K562 (cell line): ENCODE data around the gene ITM2A. TPM values are rescaled to one million over a fixed set of nuclear protein-coding genes. Genes with fewer than 3 reads are reported as not detected.

ENCODE experiments used
- BHLHE40 ChIP-seq: IDR thresholded peaks from 2 replicates; pipeline ENCODE4 v1.6.1; 2011; ENCODE audit warnings: low read length, improper control_type of control experiment
- ETV5 ChIP-seq: sonication (generic); formaldehyde crosslinking; IDR thresholded peaks from 2 replicates; pipeline ENCODE4 v1.4.0; 2020; ENCODE audit warnings: low read depth, mild to moderate bottlenecking, missing genetic modification reagents
- GATA2 ChIP-seq: sonication (generic); formaldehyde crosslinking; IDR thresholded peaks from 2 replicates; pipeline ENCODE4 v1.4.0; 2020; ENCODE audit warnings: mild to moderate bottlenecking, missing genetic modification reagents
- HLTF ChIP-seq: fragments of 450-650 bp; IDR thresholded peaks from 2 replicates; pipeline ENCODE4 v1.6.1; 2016
- POLR2AphosphoS5 ChIP-seq: IDR thresholded peaks from 2 replicates; pipeline ENCODE4 v1.6.1; 2011; ENCODE audit warnings: mild to moderate bottlenecking, low read depth, low read length, moderate library complexity; ENCODE audit not compliant: control insufficient read depth, insufficient read depth
- TRIM24 ChIP-seq, 2 experiments: fragments of 450-650 bp; IDR thresholded peaks; 2 replicates each; pipeline ENCODE4 v1.6.1; 2016
- ZNF830 ChIP-seq: fragments of 250-450 bp; sonication (Bioruptor Pico); IDR thresholded peaks from 2 replicates; pipeline ENCODE4 v1.5.0; 2021; ENCODE audit warnings: mild to moderate bottlenecking
- polyA plus RNA-seq, 8 experiments: library from polyadenylated mRNA; depleted of rRNA in 4 of 8; stranded (reverse) in 5 of 8; unstranded in 3 of 8; fragments of >200 nt; fragmentation: Nextera tagmentation in 2 of 8; fragmentation: Illumina TruSeq in 1 of 8; extraction: Ambion mirVana in 2 of 8; extraction: Trizol in 1 of 8; gene quantifications; 2 replicates each; pipeline versions ENCODE4 v1.2.1 to v1.2.3, GENCODE V29; 2011 to 2014; ENCODE audit warnings: inconsistent platforms in 1 of 8, missing spikeins in 1 of 8
- total RNA-seq, 7 experiments: library from RNA; depleted of rRNA in 6 of 7; stranded (reverse); fragments of >200 nt in 6 of 7; fragmentation: Illumina TruSeq in 2 of 7; extraction: Trizol in 2 of 7; gene quantifications; 2 replicates each; pipeline versions ENCODE4 v1.2.1 to v1.2.3, GENCODE V29; 2011 to 2021; ENCODE audit warnings: low replicate concordance in 1 of 7
- TF ChIP-seq, protein P1 (sequence below), 2 experiments: fragments of 450-650 bp; formaldehyde crosslinking in 1 of 2; IDR thresholded peaks; 2 replicates each; pipeline versions ENCODE4 v1.4.0 to v1.6.1; 2014 to 2020; ENCODE audit warnings: mild to moderate bottlenecking in 2 of 2, borderline replicate concordance in 1 of 2, low read depth in 1 of 2
- TF ChIP-seq, protein P2 (sequence below), 3 experiments: fragments of 200-800 bp in 1 of 3; fragments of 250-450 bp in 1 of 3; fragments of 450-650 bp in 1 of 3; sonication (Bioruptor Pico) in 1 of 3; sonication (Bioruptor generic) in 1 of 3; formaldehyde crosslinking in 1 of 3; IDR thresholded peaks; 2 replicates each; pipeline versions ENCODE4 v1.6.1 to v1.8.0; 2016 to 2022; ENCODE audit warnings: mild to moderate bottlenecking in 2 of 3, missing genetic modification characterization in 2 of 3, missing compliant biosample characterization in 1 of 3, moderate library complexity in 1 of 3
- TF ChIP-seq, protein P3 (sequence below): fragments of 200-800 bp; sonication (Bioruptor generic); IDR thresholded peaks from 2 replicates; pipeline ENCODE4 v1.6.1; 2017; ENCODE audit warnings: missing genetic modification characterization, missing compliant biosample characterization

The ITM2A gene
- total and polyA plus RNA-seq, 9 of the 15 experiments (the other 6 are each of a cell fraction or from before 2014, with no cell fraction given): 29.4 to 117 (median 57.4) TPM

DNA sequence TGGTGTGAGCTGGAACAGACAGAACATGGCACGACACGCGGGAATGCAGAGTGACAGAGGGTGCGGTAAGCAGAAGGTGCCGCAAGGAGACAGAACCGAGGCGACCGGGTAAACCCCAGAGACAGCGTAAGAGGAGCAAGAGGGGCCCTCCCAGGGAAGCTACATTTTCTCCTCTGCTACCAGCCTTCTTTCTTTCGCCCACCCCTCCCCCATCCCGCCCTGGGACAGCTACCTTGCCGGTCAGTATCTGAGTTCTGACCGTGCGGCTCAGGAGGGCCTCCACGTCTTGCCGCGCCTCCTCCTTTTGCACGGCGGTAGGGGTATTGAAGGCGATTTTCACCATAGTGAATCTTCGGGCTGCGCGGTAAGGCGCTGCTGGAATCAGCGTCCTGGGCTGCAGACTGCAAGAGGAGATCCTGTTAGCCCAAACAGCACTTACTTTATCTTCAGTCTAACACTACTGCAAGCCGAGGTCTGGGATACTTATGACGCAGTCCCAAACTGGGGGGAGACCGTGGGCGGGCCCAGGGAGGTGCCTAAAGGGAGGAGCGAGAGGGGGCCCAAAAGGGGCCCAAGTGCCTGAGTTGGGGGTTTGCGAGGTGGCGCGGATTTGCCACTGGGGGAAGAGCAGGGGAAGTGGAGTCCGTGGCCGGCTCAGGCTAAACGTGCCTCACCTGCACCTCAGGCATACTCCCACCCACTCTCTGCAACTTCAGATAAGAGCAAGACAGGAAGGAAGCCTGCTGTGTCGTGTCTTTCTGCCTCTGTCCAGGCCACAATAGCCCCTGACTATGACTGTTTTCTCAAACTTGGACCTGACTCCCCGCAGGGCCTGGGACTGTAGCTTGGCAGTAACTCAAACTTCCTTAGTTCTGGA lies at the start of gene ITM2A (continued):
- TF ChIP-seq, protein P1, sequence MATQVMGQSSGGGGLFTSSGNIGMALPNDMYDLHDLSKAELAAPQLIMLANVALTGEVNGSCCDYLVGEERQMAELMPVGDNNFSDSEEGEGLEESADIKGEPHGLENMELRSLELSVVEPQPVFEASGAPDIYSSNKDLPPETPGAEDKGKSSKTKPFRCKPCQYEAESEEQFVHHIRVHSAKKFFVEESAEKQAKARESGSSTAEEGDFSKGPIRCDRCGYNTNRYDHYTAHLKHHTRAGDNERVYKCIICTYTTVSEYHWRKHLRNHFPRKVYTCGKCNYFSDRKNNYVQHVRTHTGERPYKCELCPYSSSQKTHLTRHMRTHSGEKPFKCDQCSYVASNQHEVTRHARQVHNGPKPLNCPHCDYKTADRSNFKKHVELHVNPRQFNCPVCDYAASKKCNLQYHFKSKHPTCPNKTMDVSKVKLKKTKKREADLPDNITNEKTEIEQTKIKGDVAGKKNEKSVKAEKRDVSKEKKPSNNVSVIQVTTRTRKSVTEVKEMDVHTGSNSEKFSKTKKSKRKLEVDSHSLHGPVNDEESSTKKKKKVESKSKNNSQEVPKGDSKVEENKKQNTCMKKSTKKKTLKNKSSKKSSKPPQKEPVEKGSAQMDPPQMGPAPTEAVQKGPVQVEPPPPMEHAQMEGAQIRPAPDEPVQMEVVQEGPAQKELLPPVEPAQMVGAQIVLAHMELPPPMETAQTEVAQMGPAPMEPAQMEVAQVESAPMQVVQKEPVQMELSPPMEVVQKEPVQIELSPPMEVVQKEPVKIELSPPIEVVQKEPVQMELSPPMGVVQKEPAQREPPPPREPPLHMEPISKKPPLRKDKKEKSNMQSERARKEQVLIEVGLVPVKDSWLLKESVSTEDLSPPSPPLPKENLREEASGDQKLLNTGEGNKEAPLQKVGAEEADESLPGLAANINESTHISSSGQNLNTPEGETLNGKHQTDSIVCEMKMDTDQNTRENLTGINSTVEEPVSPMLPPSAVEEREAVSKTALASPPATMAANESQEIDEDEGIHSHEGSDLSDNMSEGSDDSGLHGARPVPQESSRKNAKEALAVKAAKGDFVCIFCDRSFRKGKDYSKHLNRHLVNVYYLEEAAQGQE (IDR thresholded peaks at IDR 0.05; ENCODE audit: borderline replicate concordance): peak; percentile 42; the same call in 1 of the 2 replicates
- TF ChIP-seq, protein P1 (CRISPR knock-in tag; IDR thresholded peaks at IDR 0.05; ENCODE audit: low read depth): no peak
- peak; percentile 88 for TF ChIP-seq BHLHE40
- TF ChIP-seq, protein P2, sequence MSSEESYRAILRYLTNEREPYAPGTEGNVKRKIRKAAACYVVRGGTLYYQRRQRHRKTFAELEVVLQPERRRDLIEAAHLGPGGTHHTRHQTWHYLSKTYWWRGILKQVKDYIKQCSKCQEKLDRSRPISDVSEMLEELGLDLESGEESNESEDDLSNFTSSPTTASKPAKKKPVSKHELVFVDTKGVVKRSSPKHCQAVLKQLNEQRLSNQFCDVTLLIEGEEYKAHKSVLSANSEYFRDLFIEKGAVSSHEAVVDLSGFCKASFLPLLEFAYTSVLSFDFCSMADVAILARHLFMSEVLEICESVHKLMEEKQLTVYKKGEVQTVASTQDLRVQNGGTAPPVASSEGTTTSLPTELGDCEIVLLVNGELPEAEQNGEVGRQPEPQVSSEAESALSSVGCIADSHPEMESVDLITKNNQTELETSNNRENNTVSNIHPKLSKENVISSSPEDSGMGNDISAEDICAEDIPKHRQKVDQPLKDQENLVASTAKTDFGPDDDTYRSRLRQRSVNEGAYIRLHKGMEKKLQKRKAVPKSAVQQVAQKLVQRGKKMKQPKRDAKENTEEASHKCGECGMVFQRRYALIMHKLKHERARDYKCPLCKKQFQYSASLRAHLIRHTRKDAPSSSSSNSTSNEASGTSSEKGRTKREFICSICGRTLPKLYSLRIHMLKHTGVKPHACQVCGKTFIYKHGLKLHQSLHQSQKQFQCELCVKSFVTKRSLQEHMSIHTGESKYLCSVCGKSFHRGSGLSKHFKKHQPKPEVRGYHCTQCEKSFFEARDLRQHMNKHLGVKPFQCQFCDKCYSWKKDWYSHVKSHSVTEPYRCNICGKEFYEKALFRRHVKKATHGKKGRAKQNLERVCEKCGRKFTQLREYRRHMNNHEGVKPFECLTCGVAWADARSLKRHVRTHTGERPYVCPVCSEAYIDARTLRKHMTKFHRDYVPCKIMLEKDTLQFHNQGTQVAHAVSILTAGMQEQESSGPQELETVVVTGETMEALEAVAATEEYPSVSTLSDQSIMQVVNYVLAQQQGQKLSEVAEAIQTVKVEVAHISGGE (CRISPR knock-in tag; IDR thresholded peaks at IDR 0.05): no peak
- TF ChIP-seq, protein P3, sequence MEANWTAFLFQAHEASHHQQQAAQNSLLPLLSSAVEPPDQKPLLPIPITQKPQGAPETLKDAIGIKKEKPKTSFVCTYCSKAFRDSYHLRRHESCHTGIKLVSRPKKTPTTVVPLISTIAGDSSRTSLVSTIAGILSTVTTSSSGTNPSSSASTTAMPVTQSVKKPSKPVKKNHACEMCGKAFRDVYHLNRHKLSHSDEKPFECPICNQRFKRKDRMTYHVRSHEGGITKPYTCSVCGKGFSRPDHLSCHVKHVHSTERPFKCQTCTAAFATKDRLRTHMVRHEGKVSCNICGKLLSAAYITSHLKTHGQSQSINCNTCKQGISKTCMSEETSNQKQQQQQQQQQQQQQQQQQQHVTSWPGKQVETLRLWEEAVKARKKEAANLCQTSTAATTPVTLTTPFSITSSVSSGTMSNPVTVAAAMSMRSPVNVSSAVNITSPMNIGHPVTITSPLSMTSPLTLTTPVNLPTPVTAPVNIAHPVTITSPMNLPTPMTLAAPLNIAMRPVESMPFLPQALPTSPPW (CRISPR knock-in tag): peak; percentile 66
- peak; percentile 21 to 37; a peak in 1 of 4 replicates for TF ChIP-seq TRIM24 (IDR thresholded peaks at IDR 0.05)
- no peak for TF ChIP-seq HLTF
- TF ChIP-seq GATA2: peak; percentile 57
- 0 out of 2 replicates have a peak, but pooled peaks have one; percentile 9 for TF ChIP-seq ETV5 (CRISPR knock-in tag)
- TF ChIP-seq POLR2AphosphoS5: peak; percentile 71; the same call in 1 of the 2 replicates
- no peak for TF ChIP-seq ZNF830 (CRISPR knock-in tag)
